Fibroblast of peridontal ligament (primary cell): ENCODE results near the gene EVC2.
A peak's percentile ranks its signal among the peaks of the same experiment; 100 is the strongest.

Source experiments
- DNase-seq: peaks from one replicate; pipeline ENCODE4 v3.0.0-alpha.2; 2010; ENCODE audit errors: extremely low read depth

The EVC2 gene

DNA sequence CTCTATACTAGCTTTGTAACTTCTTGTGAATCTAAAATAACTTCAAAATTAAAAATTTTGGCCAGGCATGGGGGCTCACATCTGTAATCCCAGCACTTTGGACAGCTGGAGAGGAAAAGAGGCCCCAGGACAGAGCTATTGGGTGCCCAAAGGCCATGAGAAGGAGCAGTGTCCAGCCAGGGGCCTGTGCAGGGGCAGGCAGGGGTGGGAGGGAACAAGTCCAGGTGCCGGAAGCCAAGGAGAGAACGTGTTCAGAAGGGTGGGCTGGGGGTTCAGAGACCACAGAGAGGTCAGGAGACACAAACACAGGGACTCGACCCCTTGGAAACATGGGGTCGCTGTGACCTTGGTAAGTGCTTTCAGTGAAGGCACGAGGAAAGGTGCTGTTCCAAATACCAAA, 138.9 kb downstream of the EVC2 start:
- DNase-seq: no peak

DNA sequence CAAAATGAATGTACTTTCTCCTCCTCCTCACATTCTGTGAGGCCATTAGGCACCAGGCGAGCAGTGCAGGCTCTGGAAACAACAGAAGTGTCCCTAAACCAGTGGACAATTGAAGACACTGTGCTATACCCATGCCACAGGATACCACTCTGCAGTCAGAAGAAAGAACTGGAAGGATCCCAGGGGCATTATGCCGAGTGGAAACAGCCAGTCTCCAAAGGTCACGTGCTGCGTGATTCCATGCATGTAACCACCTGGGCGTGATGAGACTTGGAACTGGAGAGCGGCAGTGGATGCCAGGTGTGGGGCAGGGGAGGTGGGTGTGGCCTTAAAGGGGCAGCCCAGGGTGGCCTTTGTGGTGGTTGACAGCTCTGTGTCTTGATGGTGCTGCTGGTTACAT, 139.4 kb downstream of the EVC2 start:
- no peak for DNase-seq

DNA sequence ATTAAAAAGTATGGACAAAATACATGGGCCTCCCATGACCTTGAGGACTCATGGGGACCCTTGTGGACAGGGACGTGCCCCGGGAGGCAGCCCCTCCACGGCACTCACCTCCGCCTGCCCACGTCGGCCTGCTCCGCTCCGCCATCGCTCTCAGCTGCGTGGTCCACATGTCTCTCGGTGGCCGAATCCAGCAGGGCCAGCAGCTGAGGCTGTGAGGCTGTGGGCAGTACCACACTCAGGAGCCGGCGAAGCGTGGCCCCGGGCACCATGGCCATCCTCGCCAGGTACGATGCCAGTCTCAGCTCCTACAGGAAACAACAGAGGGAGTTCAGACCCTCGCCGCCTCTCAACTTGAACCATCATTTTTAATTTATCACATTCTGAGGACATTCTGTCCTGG, 140.0 kb downstream of the EVC2 start:
- DNase-seq: no peak

DNA sequence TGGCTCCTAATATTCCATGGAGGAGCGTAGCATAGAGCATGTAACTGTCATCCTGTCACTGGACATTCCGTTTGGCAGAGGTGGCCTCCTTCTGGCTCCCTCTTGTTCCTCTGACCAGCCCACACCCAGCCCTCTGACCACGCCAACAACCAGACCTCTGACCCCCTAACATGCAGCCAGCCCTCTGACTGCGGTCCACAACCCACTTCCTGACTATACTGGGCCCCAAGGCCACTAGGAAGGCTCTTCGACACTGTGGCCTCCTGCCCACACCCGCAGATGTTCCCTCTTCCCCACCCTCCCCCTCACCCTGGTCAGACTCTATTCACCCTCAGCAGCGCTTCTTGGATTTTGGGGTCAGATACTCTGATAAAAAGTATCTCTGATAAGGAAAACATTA, 141.4 kb downstream of the EVC2 start:
- DNase-seq: no peak

DNA sequence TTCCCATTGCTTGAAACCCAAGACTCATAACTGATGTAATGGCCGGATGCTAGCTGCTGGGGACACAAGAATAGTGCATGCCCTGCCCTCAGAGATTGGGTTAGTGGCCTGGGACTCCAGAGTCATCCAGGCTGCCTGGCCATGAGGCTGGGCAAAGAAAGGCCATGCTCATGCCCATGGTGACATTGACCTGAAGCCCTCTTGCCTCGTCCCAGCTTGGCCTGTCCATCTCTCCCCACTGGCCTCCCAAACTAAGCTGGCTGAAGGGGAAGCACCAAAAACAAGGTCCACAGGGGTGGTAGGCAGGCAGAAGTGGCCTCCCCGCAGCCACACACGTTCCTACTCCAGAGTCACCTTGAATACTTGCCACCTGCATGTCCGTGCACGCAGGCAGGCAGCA, 141.8 kb downstream of the EVC2 start:
- DNase-seq: no peak

DNA sequence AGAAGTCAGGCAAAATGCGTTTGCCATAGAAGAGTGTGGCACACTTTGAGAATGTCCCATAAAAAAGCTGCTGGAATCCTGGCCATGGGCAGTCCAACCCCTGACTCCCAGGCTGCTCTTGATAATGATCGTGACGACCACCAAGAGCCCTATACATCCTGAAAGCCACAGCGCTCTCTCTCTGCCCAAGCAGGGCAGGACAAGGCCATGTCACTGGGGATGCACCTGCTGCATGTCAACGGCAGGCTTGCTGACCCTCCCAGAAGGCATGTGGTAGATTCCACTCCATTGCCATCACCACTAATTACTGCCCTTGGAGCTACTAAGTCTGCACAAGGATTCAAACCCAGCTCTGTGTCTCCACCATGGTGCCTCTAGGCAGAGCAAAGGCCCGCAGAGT, 144.5 kb downstream of the EVC2 start:
- DNase-seq: no peak

DNA sequence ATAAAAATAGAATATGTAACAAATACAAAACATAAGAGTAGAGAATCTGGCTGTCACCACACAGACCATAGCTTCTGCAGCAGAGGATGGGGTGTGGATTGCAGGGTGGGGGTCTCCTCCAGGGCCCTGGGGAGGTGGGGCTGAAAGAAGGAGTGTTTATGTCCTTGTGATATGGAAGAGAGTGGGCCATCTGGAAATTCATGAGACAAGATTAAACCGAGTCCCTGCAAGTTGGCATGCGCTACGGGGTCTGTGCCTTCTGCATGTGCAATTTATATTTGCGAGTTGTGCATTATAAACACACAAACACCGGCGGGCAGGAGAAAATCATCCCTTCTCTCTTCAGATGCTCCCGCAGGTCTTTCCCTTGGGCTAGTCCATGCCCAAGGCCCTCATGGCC, 145.9 kb downstream of the EVC2 start:
- no peak for DNase-seq

DNA sequence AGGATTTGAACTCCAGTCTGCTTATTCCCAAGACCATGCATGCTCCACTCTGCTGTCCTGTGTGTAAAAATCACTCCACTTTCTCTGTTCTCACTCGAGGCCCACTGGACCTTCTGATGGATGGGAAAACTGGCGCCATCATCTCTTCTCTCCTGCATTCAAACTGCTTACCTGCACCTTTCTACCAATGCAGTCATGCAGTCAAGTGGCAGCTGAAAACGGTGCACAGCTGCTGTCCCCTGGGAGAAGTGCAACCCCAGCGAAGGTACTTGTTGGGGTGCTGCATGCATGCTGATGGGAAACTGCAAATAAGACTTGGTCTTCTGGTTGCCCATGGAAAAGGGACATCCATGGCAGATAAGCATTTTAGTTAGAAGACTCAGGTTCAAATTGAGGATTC, 147.1 kb downstream of the EVC2 start:
- DNase-seq: no peak

DNA sequence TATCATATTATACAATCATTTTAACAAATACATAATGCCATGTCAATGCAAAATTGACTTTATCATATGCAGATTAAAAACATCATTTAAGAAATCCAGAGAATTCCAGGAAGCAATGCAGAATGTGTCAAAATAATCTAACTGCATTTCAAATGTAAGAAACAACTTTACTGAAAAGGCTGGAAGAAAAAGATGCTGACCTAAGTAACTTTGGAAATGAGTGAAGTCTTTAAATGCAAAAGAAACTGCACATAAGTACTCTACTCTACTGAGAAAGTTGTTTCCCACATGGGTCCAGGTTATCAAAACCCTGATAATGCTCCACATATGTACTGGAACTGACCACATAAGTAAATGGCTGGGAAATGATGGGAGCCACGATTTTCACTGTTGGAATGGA, 149.9 kb downstream of the EVC2 start:
- DNase-seq: no peak

DNA sequence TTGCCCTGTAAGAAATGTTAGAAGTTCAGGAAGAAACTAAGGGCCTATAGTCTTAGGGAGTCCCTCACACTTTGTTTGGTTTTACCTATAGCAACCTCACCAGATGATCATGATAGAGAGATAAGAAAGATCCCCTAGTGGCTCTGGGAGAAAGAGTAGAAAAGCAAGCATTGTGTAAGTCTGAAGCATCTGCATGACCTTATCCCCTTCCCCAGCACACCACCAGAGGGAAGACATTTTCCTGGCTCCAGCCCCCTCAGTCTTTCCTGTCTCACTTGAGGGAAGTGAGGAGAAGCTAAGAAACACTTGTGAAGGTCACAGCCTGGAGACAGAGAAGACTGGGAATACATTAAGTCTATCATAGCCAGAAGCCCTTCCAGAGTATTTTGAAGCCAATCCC, 154.0 kb downstream of the EVC2 start:
- DNase-seq: no peak

DNA sequence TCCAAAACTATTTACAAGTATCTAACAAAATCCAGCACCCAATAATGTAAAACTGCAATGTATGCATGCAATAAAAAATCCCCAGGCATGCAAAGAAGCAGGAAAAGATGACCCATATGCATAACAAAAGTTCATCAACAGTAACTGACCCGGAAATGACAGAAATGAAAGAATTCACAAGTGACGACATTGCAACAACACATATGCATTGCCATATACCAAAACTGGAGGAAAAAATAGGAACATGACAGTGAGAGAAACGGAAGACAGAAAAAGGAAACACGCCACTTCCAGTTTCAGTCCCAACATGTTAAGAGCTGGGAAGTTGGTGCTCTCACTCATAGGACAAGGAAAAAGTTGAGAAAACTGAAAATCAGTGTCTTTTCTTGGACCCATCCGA, 154.6 kb downstream of the EVC2 start:
- DNase-seq: no peak

DNA sequence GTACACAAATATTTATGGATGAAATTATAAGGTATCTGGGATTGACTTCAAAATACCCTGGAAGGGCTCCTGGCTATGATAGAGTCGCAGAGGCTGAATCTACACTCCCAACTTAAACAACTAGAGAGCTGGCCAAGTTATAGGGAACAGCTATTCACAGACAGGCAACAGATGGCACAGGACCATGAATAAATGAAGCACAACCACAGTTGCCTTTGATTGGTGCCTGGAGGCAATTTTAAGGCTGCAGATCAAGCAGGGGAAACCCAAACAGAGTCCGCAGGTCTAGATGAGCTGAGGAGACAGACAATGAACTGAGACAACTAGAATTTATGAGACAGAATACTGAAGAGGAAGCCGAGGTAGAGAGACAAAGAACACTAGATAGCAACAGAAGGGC, 155.9 kb downstream of the EVC2 start:
- DNase-seq: no peak

DNA sequence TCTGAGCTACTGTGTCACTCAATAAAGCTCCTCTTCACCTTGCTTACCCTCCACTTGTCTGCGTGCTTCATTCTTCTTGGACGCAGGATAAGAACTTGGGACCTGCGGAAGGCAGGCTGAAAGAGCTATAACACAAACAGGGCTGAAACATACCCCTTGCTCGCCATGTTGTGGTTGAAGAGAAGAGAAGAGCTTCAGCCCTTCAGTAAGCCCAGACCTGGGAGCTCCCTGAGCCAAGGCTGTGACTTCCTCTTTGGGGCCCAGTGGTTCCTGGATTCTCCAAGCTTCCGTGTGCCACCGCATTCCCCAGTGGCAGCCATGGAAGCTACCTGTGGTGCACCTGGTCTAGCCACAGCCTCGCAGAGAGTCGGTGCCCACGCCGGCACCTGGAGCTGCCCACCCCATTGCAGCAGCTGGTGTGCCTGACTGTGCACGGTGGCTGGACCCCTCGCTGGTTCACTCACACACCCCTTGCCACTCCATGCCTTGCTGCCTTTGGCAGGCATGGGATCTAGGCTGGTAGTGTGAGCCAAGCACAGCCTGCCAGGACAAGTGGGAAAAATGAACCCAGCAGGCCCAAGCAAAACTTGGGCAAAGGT, 160.6 kb downstream of the EVC2 start:
- no peak for DNase-seq

DNA sequence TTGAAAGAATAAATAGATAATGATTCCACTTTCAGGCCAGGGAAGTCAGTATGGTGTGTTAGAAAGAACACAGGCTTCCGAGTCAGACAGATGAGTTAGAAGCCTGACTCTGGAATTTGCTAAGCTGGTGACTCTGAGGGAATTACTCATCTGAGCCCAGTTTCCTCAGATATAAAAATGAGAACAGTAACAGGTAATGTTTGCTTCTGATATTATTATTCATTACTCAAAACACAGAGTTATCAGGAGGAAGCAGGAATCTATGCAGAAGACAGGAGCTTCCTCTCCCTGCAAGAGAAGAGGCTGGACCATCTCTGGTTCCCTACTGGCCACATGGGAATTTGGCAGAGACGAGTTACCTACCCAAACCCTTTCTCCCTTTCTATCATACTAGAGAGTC, 163.1 kb downstream of the EVC2 start:
- no peak for DNase-seq

DNA sequence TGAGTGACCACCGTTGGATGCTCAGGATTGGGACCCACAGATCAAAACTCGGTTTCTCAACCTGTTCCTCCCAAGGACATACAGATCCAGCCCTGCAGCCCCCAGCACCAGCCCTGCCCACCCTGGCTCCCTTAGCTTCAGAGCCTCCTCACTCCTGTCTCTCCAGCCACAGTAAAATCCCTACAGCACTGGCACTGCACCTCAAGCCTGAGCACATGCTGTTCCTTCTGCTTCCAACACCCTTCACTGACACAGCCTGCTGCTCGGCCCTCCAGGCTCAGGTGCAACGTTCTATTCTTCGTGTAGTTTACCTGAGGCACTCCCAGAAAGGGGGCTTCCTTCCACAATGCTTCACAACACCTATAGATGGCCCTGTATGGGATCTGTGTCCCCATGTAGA, 163.6 kb downstream of the EVC2 start:
- no peak for DNase-seq

DNA sequence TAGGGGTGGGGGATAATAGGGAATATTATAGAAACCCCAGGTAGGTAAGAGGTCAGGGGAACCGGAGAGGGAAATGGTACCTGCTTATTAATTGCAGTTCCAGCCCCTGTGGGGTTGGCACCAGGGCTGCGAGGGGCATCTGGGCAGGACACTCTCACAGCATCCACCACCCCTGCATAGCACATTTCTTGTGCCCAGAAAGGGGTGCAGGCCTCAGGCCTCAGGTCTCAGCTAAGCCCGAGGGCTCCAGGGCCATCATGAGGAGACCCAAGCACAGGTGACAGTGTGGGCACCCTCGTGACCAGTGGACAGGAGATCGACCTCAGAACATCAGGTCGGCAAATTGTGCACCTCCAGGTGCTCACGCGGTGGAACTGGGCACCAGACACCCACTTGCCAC, 164.7 kb downstream of the EVC2 start:
- DNase-seq: no peak

DNA sequence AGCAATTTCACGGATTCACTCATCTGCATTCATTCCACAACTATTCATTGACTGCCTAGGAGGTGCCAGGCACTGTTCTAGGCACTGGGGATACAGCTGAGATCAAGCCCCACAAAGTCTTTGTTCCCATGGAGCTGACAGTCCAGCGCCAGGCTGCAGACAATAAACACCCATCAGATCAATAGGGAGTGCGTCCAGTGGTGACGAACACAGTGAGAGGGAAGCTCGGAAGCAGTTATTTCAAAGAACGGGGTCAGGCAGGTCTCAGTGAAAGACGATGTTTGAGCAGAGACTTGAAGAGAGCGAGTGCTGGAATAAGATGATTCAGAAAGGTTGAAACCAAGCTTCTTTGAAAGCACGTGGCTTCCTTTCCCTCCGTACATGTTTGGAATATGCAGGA, 167.2 kb downstream of the EVC2 start:
- DNase-seq: no peak

DNA sequence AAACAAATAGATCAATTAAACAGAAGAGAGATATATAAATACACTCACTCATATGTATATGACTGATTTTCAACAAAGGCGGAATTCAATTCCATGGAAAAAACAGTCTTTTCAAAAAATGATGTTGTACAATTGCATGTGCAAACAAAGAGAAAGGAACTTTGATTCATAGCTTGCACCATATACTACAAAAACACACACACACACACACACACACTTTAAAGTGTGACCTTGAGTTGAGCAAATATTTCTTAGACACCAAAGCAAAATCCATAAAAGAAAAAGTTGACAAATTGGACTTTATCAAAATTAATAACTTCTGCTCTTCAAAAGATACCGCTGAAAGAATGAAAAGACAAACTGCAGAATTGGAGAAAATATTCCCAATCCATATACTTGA, 168.8 kb downstream of the EVC2 start:
- DNase-seq: no peak

DNA sequence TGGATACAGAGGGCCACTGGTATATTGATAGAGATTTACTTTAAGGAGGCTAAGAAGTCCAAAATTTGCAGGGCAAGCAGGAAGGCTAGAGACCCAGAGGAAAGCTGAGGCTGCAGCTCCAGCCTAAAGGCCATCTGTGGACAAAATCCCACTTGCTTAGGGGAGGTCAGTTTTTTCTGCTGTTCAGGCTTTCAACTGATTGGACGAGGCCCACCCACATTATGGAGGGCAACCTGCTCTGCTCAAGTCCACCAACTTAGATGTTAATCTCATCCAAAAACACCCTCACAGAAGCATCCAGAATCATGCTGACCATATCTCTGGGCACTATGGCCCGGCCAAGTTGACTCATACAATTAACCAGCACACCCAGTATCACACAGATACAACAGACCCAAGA, 176.3 kb downstream of the EVC2 start:
- no peak for DNase-seq

DNA sequence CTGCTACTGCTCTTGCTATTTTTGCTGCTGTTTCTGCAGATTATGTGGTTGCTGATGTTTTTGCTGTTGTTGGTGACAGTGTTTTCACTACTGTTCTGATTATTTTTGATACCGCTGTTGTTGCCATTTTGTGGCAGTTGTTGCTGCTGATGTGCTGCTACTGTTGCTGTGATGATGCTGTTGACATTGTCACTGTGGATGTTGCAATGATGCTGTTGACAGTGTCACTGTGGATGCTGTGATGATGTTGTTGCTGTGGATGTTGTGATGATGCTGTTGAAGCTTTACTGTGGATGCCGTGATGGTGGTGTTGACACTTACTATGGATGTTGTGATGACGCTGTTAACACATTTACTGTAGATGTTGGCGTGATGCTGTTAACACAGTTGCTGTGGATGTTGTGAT, 180.3 kb downstream of the EVC2 start:
- DNase-seq: no peak

DNA sequence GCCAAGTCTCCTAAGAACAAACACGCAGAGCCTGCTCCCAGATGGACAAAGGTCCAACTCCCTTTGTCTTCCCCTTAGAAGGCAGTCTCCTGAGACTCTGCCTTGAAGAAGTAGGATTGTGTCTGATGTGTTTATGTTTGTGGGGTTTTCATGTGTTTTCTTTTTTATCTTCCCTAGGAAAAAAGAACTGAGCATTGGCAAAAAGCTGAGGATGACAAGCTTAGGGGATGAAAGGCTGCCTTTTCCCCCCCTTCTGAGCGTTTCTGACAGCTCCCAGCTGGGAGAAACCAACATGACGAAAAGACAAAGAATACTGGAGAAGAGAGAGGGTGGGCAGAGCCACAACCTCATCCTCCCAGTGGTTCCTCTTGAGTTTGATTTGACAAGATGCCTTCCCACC, 181.1 kb downstream of the EVC2 start:
- no peak for DNase-seq

DNA sequence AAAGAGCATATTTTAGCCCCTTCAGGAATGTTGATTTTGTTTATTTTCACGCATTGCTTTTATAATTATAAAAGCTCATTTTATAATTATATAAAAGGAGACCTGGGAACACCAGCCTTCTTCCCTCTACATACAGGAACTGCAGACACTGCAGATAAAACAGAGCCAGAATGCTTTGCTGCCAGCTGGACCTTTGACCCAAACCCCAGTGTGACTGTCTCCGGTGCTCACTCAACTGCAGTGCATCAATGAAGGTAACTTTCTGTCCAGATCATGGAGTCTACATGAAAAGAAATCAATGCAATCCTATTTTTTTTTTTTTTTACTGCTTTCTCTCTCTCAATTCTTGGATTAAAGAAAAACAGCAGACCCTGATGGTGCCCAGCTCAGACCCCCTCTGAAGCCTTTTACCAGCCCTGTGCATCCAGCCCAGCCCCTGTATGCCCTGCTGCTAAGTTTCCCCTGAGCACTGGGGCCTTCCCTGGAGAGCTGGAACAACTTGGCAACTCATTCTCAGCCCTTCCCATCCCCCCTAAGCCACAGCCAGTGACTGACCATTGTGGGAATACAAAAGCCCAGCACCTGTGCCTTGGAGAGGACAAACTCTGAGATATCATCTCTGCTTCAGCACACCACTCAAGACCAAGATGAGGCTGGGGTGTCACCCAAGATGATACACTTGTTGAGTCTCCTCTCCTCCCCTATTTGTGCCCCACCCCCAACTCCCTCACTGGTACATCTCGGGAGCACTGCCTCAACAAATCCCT, 182.1 kb downstream of the EVC2 start:
- DNase-seq: no peak

DNA sequence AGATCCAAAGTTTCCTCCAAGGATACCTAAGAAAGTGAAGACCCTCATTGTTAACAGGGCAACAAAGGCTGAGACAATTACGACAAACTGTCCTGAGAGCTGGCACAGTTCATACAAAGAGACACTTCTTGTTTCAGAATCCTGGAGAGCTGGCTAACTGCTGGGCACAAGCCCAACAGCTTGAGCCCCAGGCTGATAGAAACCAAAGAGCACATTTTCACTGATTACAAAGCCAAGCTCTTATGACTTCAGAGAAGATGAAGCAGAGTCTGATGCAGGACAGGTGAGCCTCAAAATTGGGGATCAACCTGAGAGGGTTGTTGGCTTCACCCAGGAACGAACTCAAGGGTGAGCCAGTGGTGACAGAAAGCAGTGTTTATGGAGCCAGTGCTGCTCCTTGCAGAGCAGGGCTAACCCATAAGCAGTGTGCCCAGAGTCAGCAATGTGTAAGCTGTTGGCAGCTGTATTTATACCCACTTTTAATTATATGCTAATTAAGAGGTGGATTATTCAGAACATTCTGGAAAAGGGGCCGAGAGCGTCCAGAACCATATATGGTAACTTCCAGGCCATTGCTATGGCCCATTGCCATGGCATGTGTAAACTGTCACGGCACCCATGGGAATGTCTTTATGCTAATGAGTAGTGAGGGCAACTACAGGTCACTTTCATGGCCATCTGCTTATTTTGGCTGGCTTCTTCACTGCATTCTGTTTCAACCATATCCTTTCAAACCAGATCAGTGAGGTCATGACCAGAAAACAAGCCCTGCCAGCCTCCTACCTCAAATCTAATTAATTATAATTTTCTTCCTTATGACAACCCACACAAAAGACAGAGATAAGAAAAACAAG, 183.7 kb downstream of the EVC2 start:
- peak; percentile 54 for DNase-seq
